NCI-H460 (cell line): Measurements from ENCODE around the gene CAMSAP3. TPM values are rescaled to one million over a fixed set of nuclear protein-coding genes. Genes with fewer than 3 reads are reported as not detected.

Experiments
- small RNA-seq, 2 experiments: library from RNA; depleted of rRNA; stranded (forward); fragments of <200 nt; gene quantifications; one replicate each; pipeline ENCODE3, GENCODE V24; 2014
- total RNA-seq: library from RNA; depleted of rRNA; stranded (reverse); fragments of >200 nt; shearing (Covaris generic); gene quantifications from 2 replicates; pipeline ENCODE4 v1.2.3, GENCODE V29; 2014; rRNA removed

Gene CAMSAP3
- total RNA-seq, 1 experiment from 2014 or later, result 0.89 TPM

Small RNAs within 50 kb of the gene (small RNA-seq; reads per million reads assigned to genes)
- gene MIR6792, result 0 reads per million in 2 experiments

Other genes starting within 250 kb of the CAMSAP3 start
- gene ARHGEF18, start 246.9 kb upstream of the CAMSAP3 start, total RNA-seq, result 11.5 TPM in 2 replicates
- gene PEX11G, start 106.8 kb upstream of the CAMSAP3 start, total RNA-seq, result 1.5 and 2.1 TPM in 2 replicates
- 5.9 and 7.6 TPM in 2 replicates for gene ZNF358, start 79.8 kb upstream of the CAMSAP3 start, total RNA-seq
- 3.3 and 3.9 TPM in 2 replicates for gene MCOLN1, start 73.2 kb upstream of the CAMSAP3 start, total RNA-seq
- 40.8 and 45.5 TPM in 2 replicates for gene PNPLA6, start 60.1 kb upstream of the CAMSAP3 start, total RNA-seq
- 34.8 and 36.0 TPM in 2 replicates for gene XAB2, start 33.7 kb downstream of the CAMSAP3 start, total RNA-seq
- 20.4 and 20.6 TPM in 2 replicates for gene PET100, start 33.9 kb downstream of the CAMSAP3 start, total RNA-seq
- gene PCP2, start 37.9 kb downstream of the CAMSAP3 start, total RNA-seq, result not detected in 2 replicates
- 18.9 and 19.4 TPM in 2 replicates for gene STXBP2, start 41.2 kb downstream of the CAMSAP3 start, total RNA-seq
- gene RETN, start 73.2 kb downstream of the CAMSAP3 start, total RNA-seq, result not detected in 2 replicates
- gene MCEMP1, start 81.2 kb downstream of the CAMSAP3 start, total RNA-seq, result not detected in 2 replicates
- 40.2 and 73.1 TPM in 2 replicates for gene TRAPPC5, start 85.0 kb downstream of the CAMSAP3 start, total RNA-seq
- gene FCER2, start 106.3 kb downstream of the CAMSAP3 start, total RNA-seq, result not detected in 2 replicates
- not detected in 2 replicates for gene CLEC4G, start 136.2 kb downstream of the CAMSAP3 start, total RNA-seq
- not detected in 2 replicates for gene CD209, start 151.7 kb downstream of the CAMSAP3 start, total RNA-seq
- gene CLEC4M, start 167.4 kb downstream of the CAMSAP3 start, total RNA-seq, result 0.05 TPM in 1 of 2 replicates, not detected in the other
- gene EVI5L, start 234.4 kb downstream of the CAMSAP3 start, total RNA-seq, result 10.9 and 11.2 TPM in 2 replicates